ENCODE data around the gene NISCH.
A peak's percentile ranks its signal among the peaks of the same experiment; 100 is the strongest.

NISCH gene

DNA sequence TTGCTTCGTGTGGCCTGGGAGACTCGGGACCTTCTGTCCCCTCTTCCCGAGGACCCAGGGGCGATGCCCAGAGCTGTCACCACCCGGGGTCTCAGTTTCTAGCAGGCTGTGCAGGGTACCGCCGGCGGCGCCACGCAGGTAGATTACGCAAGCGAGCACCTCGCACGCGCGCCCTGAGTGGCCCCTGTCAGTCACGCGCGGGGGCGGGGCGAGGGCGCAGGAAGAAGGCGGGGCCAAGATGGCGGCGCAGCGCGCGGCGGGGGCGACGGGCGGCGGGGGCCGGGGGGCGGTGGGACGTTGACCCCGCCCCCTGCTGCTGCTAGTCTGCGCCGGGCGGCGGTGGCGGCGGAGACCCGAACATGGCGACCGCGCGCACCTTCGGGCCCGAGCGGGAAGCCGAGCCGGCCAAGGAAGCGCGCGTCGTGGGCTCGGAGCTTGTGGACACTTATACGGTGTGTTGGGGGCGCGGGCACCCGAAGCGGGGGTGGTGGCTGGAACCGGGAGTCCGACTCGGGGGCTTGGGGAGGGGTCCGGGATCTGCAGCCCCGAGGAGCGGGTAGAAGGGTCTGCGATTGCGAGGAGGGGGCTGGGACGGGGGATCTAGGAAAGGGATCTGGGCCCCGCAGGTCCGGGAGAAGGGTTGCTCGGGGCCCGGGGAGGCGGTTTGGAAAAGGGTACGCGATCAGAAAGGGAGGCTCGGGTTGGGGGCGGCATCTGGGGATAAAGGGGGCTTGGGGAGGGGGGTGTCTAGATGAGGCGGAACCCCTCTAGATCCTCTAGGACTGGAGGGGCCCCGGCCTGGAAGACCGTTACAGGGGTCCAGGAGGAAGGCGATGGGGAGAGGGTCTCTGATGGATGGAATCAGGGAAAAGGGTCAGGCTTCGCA is at the start of gene NISCH:
TSS of gene NISCH (plus strand) at position 322 of the 886 bp plus-strand sequence. CDS start at position 360, 38 bp downstream.
- Histone ChIP-seq H3K36me3 (ENCODE audit: control insufficient read depth, insufficient read depth, low read length) (peaks cover 28% of the 10 kb centered on the region), H3K9me3 (ENCODE audit: control insufficient read depth, insufficient read depth, low read depth, low read length) (no peaks in the 10 kb centered on the region), H3K4me1 (ENCODE audit: control insufficient read depth, insufficient read depth, low read length) (peaks cover 35% of the 10 kb centered on the region), H3K9ac (ENCODE audit: low read length) (peak within 1 kb of the TSS; percentile 85), H3K27me3 (ENCODE audit: control insufficient read depth, insufficient read depth, low read length) (no peaks in the 10 kb centered on the region), H3K4me3 (ENCODE audit: low read depth, low read length) (peak within 1 kb of the TSS; percentile 75), H3K27ac (ENCODE audit: low read depth, low read length) (peak within 1 kb of the TSS; percentile 76; the same call in 1 of the 2 replicates)

DNA sequence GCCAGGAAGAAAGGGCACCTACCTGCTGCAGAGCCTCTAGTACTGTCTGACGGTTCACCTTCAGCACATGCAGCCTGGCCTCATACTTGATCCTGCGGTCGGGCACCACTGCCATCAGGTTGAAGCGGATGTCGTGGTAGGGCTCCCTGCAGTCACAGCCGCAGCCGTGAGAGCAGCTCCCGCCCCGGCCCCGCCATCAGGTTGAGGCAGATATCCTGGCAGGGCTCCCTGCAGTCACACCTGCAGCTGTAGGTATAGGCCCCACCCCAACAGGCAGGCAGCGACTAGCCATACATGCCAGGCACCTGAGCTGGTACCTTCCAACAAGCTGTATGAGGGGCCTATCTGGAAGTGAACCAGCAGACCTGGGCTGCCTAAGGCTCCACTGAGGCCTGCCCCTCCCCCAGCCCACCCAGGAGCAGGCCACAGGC is 49.2 kb upstream of the NISCH start:
- Histone ChIP-seq H3K4me1 (ENCODE audit: control insufficient read depth, insufficient read depth, low read length) (peaks cover 2% of the 10 kb centered on the region; the same call in 1 of the 2 replicates), H3K9me3 (ENCODE audit: control insufficient read depth, insufficient read depth, low read depth, low read length) (no peaks in the 10 kb centered on the region), H3K36me3 (ENCODE audit: control insufficient read depth, insufficient read depth, low read length) (peaks cover 75% of the 10 kb centered on the region), H3K27ac (ENCODE audit: low read depth, low read length) (no peak overlapping the region), H3K9ac (ENCODE audit: low read length) (no peak overlapping the region), H3K27me3 (ENCODE audit: control insufficient read depth, insufficient read depth, low read length) (no peaks in the 10 kb centered on the region), H3K4me3 (ENCODE audit: low read depth, low read length) (no peak overlapping the region)

DNA sequence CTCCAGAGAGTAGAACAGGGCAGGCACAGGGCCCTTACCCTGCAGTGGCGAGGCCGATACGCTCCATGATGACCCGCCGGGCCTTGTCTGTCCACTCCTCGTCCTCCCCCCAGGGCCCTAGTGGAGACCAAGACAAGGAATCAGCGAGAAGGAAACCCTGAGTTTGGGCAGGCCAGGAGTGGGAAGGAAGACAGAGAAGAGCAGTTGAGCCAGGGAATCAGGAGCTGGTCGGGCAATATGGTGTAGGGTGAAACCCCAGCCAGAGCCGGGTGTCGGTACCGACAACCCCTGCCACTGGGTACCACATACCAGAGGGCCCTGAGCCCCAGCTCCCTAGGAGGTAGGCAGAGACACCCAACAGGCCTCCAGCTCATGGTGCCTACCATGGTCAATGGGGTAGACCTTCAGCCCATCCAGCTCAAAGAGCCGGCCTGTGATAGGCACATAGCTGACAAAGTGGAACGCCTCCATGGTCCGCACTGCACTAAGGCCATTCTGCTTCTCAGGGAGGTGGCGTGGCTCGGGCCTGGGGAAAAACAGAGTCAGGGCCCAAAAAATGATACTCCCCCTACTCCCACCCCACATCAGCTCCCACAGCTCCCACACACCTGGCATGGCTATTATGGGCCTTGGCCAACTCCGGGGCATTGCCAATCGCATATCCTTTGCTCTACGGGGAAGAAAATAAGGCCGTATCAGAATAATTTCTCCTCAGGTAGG is 48.5 kb upstream of the NISCH start:
- no peak overlapping the region for H3K4me3 ChIP-seq (ENCODE audit: low read depth, low read length)
- H3K27ac ChIP-seq (ENCODE audit: low read depth, low read length), result no peak overlapping the region
- peaks cover 68% of the 10 kb centered on the region for H3K36me3 ChIP-seq (ENCODE audit: control insufficient read depth, insufficient read depth, low read length)
- H3K27me3 ChIP-seq (ENCODE audit: control insufficient read depth, insufficient read depth, low read length), result no peaks in the 10 kb centered on the region
- H3K9ac ChIP-seq (ENCODE audit: low read length), result peak overlapping the region; percentile 2
- peaks cover 6% of the 10 kb centered on the region; the same call in 1 of the 2 replicates for H3K4me1 ChIP-seq (ENCODE audit: control insufficient read depth, insufficient read depth, low read length)
- H3K9me3 ChIP-seq (ENCODE audit: control insufficient read depth, insufficient read depth, low read depth, low read length), result no peaks in the 10 kb centered on the region

DNA sequence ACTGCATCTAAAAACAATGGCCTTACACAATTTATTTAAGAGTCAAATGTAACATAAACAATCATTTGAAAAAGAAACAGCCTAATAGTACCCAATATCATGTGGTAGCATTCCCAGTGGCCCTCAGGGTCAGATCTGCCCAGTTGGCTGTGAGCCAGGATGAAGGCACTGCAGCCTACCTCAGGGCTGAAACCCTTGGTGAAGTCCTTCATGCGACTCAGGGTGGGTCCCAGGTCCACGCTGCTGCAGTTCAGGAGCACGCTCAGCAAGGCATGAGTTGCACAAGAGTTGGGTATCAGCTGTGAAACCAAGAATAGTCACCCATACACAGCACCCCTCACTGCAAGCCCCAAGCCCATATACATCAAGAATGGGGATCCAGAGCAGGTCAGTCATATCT is 47.6 kb upstream of the NISCH start:
- H3K4me3 ChIP-seq (ENCODE audit: low read depth, low read length), result no peak overlapping the region
- H3K27ac ChIP-seq (ENCODE audit: low read depth, low read length), result no peak overlapping the region
- H3K4me1 ChIP-seq (ENCODE audit: control insufficient read depth, insufficient read depth, low read length), result peaks cover 6% of the 10 kb centered on the region; the same call in 1 of the 2 replicates
- H3K9ac ChIP-seq (ENCODE audit: low read length), result no peak overlapping the region
- no peaks in the 10 kb centered on the region for H3K27me3 ChIP-seq (ENCODE audit: control insufficient read depth, insufficient read depth, low read length)
- no peaks in the 10 kb centered on the region for H3K9me3 ChIP-seq (ENCODE audit: control insufficient read depth, insufficient read depth, low read depth, low read length)
- H3K36me3 ChIP-seq (ENCODE audit: control insufficient read depth, insufficient read depth, low read length), result peaks cover 59% of the 10 kb centered on the region

DNA sequence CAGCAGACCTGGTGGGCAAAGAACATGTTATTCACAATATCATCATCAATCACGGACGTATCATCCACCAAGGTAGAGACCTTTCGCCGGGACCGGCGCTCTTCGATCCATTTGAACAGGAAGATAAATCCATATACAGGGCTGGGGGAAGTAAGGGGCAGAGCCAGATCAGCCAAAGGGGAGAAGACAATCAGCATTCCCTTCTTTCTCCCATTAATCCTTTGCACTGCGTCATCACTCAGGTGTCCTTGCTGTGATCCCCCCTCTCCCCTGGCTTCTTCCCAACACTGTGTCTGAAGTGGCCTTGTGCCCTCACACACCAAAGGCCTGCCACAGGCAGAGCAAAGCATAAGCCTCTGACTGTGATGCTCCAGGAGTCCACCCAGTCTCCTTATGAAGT is 46.9 kb upstream of the NISCH start:
- Histone ChIP-seq H3K27ac (ENCODE audit: low read depth, low read length) (no peak overlapping the region), H3K27me3 (ENCODE audit: control insufficient read depth, insufficient read depth, low read length) (no peaks in the 10 kb centered on the region), H3K36me3 (ENCODE audit: control insufficient read depth, insufficient read depth, low read length) (peaks cover 57% of the 10 kb centered on the region), H3K9me3 (ENCODE audit: control insufficient read depth, insufficient read depth, low read depth, low read length) (no peaks in the 10 kb centered on the region), H3K9ac (ENCODE audit: low read length) (no peak overlapping the region), H3K4me1 (ENCODE audit: control insufficient read depth, insufficient read depth, low read length) (peaks cover 6% of the 10 kb centered on the region; the same call in 1 of the 2 replicates), H3K4me3 (ENCODE audit: low read depth, low read length) (no peak overlapping the region; the same call in 1 of the 2 replicates)

DNA sequence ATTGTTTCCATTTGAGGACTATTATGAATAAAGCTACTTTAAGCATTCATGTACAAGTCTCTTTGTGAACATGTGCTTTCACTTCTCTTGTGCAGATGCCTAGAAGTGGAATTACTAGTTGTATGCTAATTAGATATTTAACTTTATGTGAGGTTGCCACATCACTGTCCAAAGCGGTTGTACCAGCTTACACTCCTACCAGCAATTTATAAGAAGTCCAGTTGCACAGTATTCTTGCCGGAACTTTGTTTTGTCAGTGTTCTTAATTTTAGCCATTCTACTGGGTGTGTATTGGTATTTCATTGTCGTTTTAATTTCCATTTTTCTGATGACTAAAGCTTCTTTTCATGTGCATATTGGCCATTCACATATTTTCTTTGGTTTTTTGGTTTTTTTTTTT is 39.6 kb upstream of the NISCH start:
- Histone ChIP-seq H3K4me1 (ENCODE audit: control insufficient read depth, insufficient read depth, low read length) (peaks cover 6% of the 10 kb centered on the region; the same call in 1 of the 2 replicates), H3K27ac (ENCODE audit: low read depth, low read length) (no peak overlapping the region), H3K27me3 (ENCODE audit: control insufficient read depth, insufficient read depth, low read length) (no peaks in the 10 kb centered on the region), H3K9ac (ENCODE audit: low read length) (no peak overlapping the region), H3K36me3 (ENCODE audit: control insufficient read depth, insufficient read depth, low read length) (peaks cover 14% of the 10 kb centered on the region; the same call in 1 of the 2 replicates), H3K9me3 (ENCODE audit: control insufficient read depth, insufficient read depth, low read depth, low read length) (no peaks in the 10 kb centered on the region), H3K4me3 (ENCODE audit: low read depth, low read length) (no peak overlapping the region)

DNA sequence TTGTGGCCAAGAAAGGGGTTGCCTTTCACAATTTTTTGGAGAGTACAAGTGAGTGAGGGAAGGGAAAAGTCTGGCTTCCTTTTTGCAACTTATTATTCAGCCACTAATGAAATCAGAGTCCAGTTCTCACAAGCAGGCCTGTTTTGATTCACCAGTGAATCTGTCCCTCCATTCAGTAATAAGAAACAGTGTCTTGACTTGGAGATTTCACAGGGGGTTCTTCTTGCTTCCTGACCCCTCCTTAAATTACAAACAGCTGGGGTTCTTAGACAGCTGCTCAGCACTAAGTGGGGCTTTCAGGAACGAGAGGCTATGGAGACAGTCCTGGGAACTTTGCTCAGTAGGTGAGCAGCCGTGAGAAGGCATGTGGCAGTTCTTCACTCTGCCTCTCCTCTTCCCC is 35.0 kb upstream of the NISCH start:
- Histone ChIP-seq H3K27me3 (ENCODE audit: control insufficient read depth, insufficient read depth, low read length) (no peaks in the 10 kb centered on the region), H3K9ac (ENCODE audit: low read length) (no peak overlapping the region), H3K9me3 (ENCODE audit: control insufficient read depth, insufficient read depth, low read depth, low read length) (no peaks in the 10 kb centered on the region), H3K4me1 (ENCODE audit: control insufficient read depth, insufficient read depth, low read length) (no peaks in the 10 kb centered on the region), H3K27ac (ENCODE audit: low read depth, low read length) (no peak overlapping the region), H3K4me3 (ENCODE audit: low read depth, low read length) (no peak overlapping the region), H3K36me3 (ENCODE audit: control insufficient read depth, insufficient read depth, low read length) (peaks cover 9% of the 10 kb centered on the region; the same call in 1 of the 2 replicates)

DNA sequence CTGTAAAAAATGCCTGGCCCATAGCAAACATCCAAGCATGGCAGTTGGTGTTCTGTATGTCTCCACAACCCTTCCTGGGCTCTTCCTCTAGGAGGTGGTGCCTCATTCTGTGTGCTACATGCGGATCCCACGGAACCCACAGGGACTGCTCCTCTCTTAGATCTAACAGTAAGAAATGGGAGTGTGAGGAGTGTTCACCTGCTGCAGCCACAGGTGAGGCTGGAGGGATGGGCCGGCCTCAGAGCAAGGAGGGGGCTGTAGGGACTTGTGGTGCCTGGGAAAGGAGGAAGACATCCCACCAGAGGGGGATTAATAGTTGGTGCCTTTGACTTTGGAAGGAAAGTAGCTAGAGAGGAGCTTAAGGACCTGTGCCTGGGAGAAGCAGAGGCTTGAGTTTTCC is 32.7 kb upstream of the NISCH start:
- Histone ChIP-seq H3K4me3 (ENCODE audit: low read depth, low read length) (no peak overlapping the region), H3K36me3 (ENCODE audit: control insufficient read depth, insufficient read depth, low read length) (0 out of 2 replicates have a peak, but pooled peaks cover 4% of the 10 kb centered on the region), H3K9ac (ENCODE audit: low read length) (no peak overlapping the region), H3K9me3 (ENCODE audit: control insufficient read depth, insufficient read depth, low read depth, low read length) (no peaks in the 10 kb centered on the region), H3K4me1 (ENCODE audit: control insufficient read depth, insufficient read depth, low read length) (no peaks in the 10 kb centered on the region), H3K27me3 (ENCODE audit: control insufficient read depth, insufficient read depth, low read length) (no peaks in the 10 kb centered on the region), H3K27ac (ENCODE audit: low read depth, low read length) (no peak overlapping the region)

DNA sequence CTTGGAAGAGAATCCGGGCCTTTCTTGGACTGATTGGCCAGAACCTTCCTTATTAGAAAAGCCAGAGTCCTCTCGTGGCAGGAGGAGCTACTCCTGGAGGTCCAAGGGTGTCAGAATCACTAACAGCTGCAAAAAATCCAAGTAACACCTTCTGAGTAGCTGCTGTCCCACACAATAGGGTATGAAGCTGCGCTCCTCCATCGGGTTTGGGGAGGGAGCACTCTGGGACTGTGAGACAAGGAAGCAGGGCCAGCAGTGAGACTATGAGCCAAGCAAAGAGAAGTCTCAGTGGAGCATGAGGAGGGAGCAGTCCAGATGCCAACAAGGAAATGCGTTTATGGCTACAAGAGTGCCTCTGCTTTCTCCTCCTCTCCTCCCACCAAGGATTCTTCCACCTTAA is 32.2 kb upstream of the NISCH start:
- Histone ChIP-seq H3K4me3 (ENCODE audit: low read depth, low read length) (no peak overlapping the region), H3K27me3 (ENCODE audit: control insufficient read depth, insufficient read depth, low read length) (no peaks in the 10 kb centered on the region), H3K9me3 (ENCODE audit: control insufficient read depth, insufficient read depth, low read depth, low read length) (no peaks in the 10 kb centered on the region), H3K4me1 (ENCODE audit: control insufficient read depth, insufficient read depth, low read length) (no peaks in the 10 kb centered on the region), H3K9ac (ENCODE audit: low read length) (no peak overlapping the region), H3K36me3 (ENCODE audit: control insufficient read depth, insufficient read depth, low read length) (0 out of 2 replicates have a peak, but pooled peaks cover 4% of the 10 kb centered on the region), H3K27ac (ENCODE audit: low read depth, low read length) (no peak overlapping the region)

DNA sequence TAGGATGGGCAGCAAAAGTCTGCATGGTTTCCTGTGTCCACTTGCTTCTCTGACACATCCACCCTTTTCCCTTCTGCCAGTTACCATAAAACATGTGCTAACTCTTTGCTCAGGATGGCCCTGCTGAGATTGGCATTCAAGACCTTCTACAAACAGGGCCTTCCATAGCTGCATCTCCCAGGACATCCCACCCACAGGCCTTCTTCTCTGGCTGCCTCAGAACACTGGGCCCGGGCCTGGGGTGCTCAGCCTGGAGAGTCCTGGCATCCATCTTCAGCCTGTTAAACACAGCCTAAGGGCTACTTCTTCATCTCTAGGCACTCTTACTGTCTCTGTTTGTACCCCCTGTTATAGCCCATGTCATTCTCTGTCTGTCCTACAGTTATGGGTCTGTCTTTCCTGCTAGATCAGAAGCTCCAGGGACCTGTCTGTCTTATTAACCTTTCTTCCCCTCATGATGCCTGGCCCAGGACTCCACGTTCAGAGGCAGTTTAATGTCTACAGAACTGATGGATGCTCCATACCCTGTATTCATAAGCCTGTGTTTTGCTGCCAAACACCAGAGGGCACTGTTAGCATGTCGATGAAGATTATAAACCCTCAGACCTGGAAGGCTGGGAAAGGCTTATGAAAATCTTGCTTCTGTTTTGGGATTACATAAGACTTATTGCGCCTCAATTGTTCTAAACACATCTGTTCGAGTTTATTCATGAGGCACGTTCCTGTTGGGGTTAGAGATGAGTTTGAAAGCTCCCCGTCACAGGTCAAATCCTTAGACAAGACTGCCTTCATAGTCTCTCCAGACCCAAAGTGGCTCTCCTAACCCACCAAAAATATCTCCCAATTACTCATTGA is 27.0 kb upstream of the NISCH start:
- H3K4me3 ChIP-seq (ENCODE audit: low read depth, low read length), result no peak overlapping the region
- no peaks in the 10 kb centered on the region for H3K27me3 ChIP-seq (ENCODE audit: control insufficient read depth, insufficient read depth, low read length)
- no peak overlapping the region for H3K27ac ChIP-seq (ENCODE audit: low read depth, low read length)
- H3K9me3 ChIP-seq (ENCODE audit: control insufficient read depth, insufficient read depth, low read depth, low read length), result no peaks in the 10 kb centered on the region
- no peak overlapping the region for H3K9ac ChIP-seq (ENCODE audit: low read length)
- no peaks in the 10 kb centered on the region for H3K4me1 ChIP-seq (ENCODE audit: control insufficient read depth, insufficient read depth, low read length)
- no peaks in the 10 kb centered on the region for H3K36me3 ChIP-seq (ENCODE audit: control insufficient read depth, insufficient read depth, low read length)
